OCI-LY7 (cell line): ENCODE measurements around the gene LPAR1. TPM values are rescaled to one million over a fixed set of nuclear protein-coding genes. Genes with fewer than 3 reads are reported as not detected.
"Not testable (repeated sequence)": the region's sequence is repeated elsewhere in the genome, so short reads cannot be mapped to it uniquely, and the experiment has no call there.

ENCODE experiments used
- BruUV-seq: library from RNA; stranded (reverse); fragments of 400-500 nt; replicated peaks from 2 replicates; lab custom pipeline; 2021; lab: Mats Ljungman, UMichigan
- CTCF ChIA-PET: fragments of 300-600 bp; sonication (Branson Sonifier 250); formaldehyde crosslinking; loops from one replicate; lab custom pipeline; 2022; ENCODE audit warnings: antibody characterized with exemption; ENCODE audit not compliant: unreplicated experiment; lab: Charles Lee
- POLR2A ChIA-PET: fragments of 300-600 bp; sonication (Branson Sonifier 250); formaldehyde crosslinking; loops from one replicate; lab custom pipeline; 2022; ENCODE audit warnings: antibody characterized with exemption; lab: Charles Lee
- DNase-seq: peaks from one replicate; pipeline ENCODE4 v3.0.0-alpha.2; 2015; ENCODE audit warnings: low spot score
- H2AFZ ChIP-seq: fragments of 200-600 bp; sonication (generic), shearing (Covaris generic); 2 replicates; pipeline ENCODE4 v1.6.1; 2014; ENCODE audit warnings: mild to moderate bottlenecking, antibody characterized with exemption, low read length, moderate library complexity
- H3K27ac ChIP-seq: fragments of 200-600 bp; sonication (generic); 2 replicates; pipeline ENCODE4 v1.5.1; 2014; ENCODE audit warnings: mixed run types, low read depth, mild to moderate bottlenecking, moderate library complexity, low read length, inconsistent platforms; ENCODE audit not compliant: poor library complexity, severe bottlenecking
- H3K36me3 ChIP-seq: fragments of 200-600 bp; sonication (generic); 2 replicates; pipeline ENCODE4 v1.6.1; 2014; ENCODE audit warnings: mild to moderate bottlenecking, antibody characterized with exemption, low read length, moderate library complexity, mixed read lengths; ENCODE audit not compliant: insufficient read depth
- H3K4me1 ChIP-seq: fragments of 200-600 bp; sonication (generic); 2 replicates; pipeline ENCODE4 v1.5.1; 2014; ENCODE audit warnings: mild to moderate bottlenecking, low read length; ENCODE audit not compliant: insufficient read depth, poor library complexity, severe bottlenecking
- H3K4me2 ChIP-seq: fragments of 200-600 bp; sonication (generic); 2 replicates; pipeline ENCODE4 v1.6.1; 2014; ENCODE audit warnings: mild to moderate bottlenecking, low read length
- H3K4me3 ChIP-seq: fragments of 200-600 bp; sonication (generic); 2 replicates; pipeline ENCODE4 v1.5.1; 2014; ENCODE audit warnings: mild to moderate bottlenecking, low read depth, low read length; ENCODE audit not compliant: poor library complexity, severe bottlenecking
- H3K79me2 ChIP-seq: fragments of 200-600 bp; sonication (generic); 2 replicates; pipeline ENCODE4 v1.6.1; 2016; ENCODE audit warnings: low read depth, mild to moderate bottlenecking, low read length, moderate library complexity, mixed read lengths; ENCODE audit not compliant: insufficient read depth
- H3K9me2 ChIP-seq: fragments of 200-600 bp; sonication (generic); 2 replicates; pipeline ENCODE4 v1.6.1; 2016; ENCODE audit warnings: mild to moderate bottlenecking, low read length, mixed read lengths; ENCODE audit not compliant: insufficient read depth
- H3K9me3 ChIP-seq: fragments of 200-600 bp; sonication (generic); 2 replicates; pipeline ENCODE4 v1.6.1; 2014; ENCODE audit warnings: mild to moderate bottlenecking, mixed run types, low read length, mixed read lengths
- H4K20me1 ChIP-seq: fragments of 200-600 bp; sonication (generic); 2 replicates; pipeline ENCODE4 v1.6.1; 2014; ENCODE audit warnings: mild to moderate bottlenecking, antibody characterized with exemption, low read length, moderate library complexity, mixed read lengths; ENCODE audit not compliant: insufficient read depth
- CTCF ChIP-seq: fragments of 200-600 bp; sonication (generic); conservative IDR thresholded peaks from 2 replicates; pipeline ENCODE4 v1.5.1; 2014; ENCODE audit warnings: mild to moderate bottlenecking, antibody characterized with exemption, low read length, moderate library complexity, mixed read lengths
- EZH2phosphoT487 ChIP-seq: fragments of 200-600 bp; sonication (generic); IDR thresholded peaks from 2 replicates; pipeline ENCODE4 v1.6.1; 2018; ENCODE audit warnings: low read depth, borderline replicate concordance, mild to moderate bottlenecking, mixed run types, antibody characterized with exemption, low read length, moderate library complexity, mixed read lengths
- intact Hi-C: fragments of 100-400 bp; cut with micrococcal nuclease; formaldehyde crosslinking; loops from one replicate; pipeline ENCODE4 v1.10.0; 2022; ENCODE audit not compliant: unreplicated experiment
- total RNA-seq, 2 experiments: library from RNA; depleted of rRNA in 1 of 2; stranded (reverse); fragments of >200 nt in 1 of 2; shearing (Covaris generic) in 1 of 2; gene quantifications; 2 replicates each; pipeline ENCODE4 v1.2.3, GENCODE V29; 2014 to 2022

Gene LPAR1
- total RNA-seq, 2 experiments from 2014 or later, result not detected

DNA sequence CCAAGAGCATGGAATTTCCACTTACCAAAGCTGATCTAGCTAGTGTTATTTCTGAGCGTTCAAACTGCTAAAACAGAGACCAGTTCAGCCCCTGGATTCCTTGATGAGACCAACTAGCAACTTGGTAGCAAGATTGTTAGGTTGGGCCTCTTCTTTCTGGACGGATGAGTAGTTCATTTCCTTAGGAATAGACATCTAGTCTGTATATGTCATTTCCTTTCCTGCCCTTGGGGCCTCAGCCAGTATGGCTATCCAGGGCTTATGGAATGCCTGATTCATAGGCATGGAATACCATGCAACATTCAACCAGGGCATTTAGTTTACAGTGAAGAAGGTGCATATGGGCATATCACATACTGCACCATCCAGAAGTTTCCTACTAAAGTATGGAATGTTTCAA, 14.5 kb upstream of the LPAR1 start:
- H3K9me3 ChIP-seq, result no peaks in the 10 kb centered on the region
- DNase-seq, result no peak
- BruUV-seq, result no TSS peak
- no peak overlapping the region for H2AFZ ChIP-seq
- H3K4me2 ChIP-seq, result no peak overlapping the region
- H4K20me1 ChIP-seq, result no peaks in the 10 kb centered on the region
- intact Hi-C loops, result no loop called here
- ChIA-PET POLR2A (no interaction called here), CTCF (no interaction called here)
- H3K79me2 ChIP-seq, result no peaks in the 10 kb centered on the region
- no peaks in the 10 kb centered on the region for H3K36me3 ChIP-seq
- TF ChIP-seq EZH2phosphoT487 (no peak), CTCF (no peak)
- H3K4me3 ChIP-seq, result no peak overlapping the region
- H3K27ac ChIP-seq, result no peak overlapping the region
- H3K4me1 ChIP-seq, result no peaks in the 10 kb centered on the region
- no peaks in the 10 kb centered on the region for H3K9me2 ChIP-seq

DNA sequence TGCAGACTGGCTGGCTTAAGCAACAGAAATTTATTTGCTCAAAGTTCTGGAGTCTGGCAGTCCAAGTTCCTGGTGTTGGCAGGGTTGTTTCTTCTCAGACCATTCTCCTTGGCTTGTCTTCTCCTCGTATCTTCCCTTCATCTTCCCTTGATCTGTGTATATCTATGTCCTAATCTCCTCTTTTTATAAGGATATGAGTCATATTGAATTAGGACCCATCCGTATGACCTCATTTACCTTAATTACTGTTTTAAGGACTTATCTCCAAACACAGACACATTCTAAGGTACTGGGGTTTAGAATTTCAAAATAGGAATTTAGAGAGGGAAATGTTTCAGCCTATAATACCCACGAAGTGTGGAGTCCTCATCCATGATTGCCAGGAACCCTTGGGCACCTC, 13.1 kb upstream of the LPAR1 start:
- H2AFZ ChIP-seq, result no peak overlapping the region
- ChIA-PET CTCF (no interaction called here), POLR2A (no interaction called here)
- no peak overlapping the region for H3K4me3 ChIP-seq
- H3K4me1 ChIP-seq, result no peaks in the 10 kb centered on the region
- H3K27ac ChIP-seq, result no peak overlapping the region
- no peak overlapping the region for H3K4me2 ChIP-seq
- no peaks in the 10 kb centered on the region for H3K79me2 ChIP-seq
- no peaks in the 10 kb centered on the region for H3K9me3 ChIP-seq
- H4K20me1 ChIP-seq, result no peaks in the 10 kb centered on the region
- no peak for TF ChIP-seq CTCF
- DNase-seq, result no peak
- no peaks in the 10 kb centered on the region for H3K9me2 ChIP-seq
- H3K36me3 ChIP-seq, result no peaks in the 10 kb centered on the region
- intact Hi-C loops, result no loop called here
- no TSS peak for BruUV-seq

DNA sequence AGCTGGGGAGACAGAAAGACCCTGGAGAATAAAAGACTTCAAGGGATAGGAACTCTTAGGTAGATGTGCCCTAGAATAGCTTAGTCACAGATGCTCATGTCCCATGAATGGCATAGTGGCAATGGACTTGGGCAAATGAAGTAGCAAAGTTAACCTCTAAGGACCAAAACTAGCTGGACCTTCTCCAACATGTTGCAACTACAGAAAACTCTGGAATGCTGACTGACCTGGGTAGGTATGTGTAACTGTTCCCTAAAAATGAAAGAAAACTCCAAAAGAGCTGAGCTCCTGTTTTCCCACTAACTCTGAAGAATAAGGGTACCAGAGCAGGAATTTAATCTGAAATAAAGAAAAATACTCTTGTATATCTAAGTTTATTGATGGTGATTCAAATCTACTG, 12.5 kb upstream of the LPAR1 start:
- BruUV-seq, result no TSS peak
- Histone ChIP-seq H3K36me3 (no peaks in the 10 kb centered on the region), H2AFZ (no peak overlapping the region), H4K20me1 (no peaks in the 10 kb centered on the region), H3K9me3 (no peaks in the 10 kb centered on the region), H3K79me2 (no peaks in the 10 kb centered on the region), H3K4me3 (no peak overlapping the region), H3K27ac (no peak overlapping the region), H3K9me2 (no peaks in the 10 kb centered on the region), H3K4me2 (no peak overlapping the region), H3K4me1 (no peaks in the 10 kb centered on the region)
- POLR2A ChIA-PET, result no interaction called here
- intact Hi-C loops, result no loop called here
- DNase-seq, result no peak
- CTCF ChIA-PET, result no interaction called here
- TF ChIP-seq EZH2phosphoT487, result no peak
- no peak for TF ChIP-seq CTCF

- H3K36me3 ChIP-seq, H3K27ac ChIP-seq, BruUV-seq, H3K4me2 ChIP-seq, H3K9me3 ChIP-seq, DNase-seq, CTCF ChIA-PET, H3K4me1 ChIP-seq, H2AFZ ChIP-seq, H3K79me2 ChIP-seq, POLR2A ChIA-PET, intact Hi-C loops, H3K9me2 ChIP-seq, H3K4me3 ChIP-seq, H4K20me1 ChIP-seq: not testable (repeated sequence)
Measured at GRCh38 chr9:111047287-111047686, 9.0 kb upstream of the LPAR1 start.
